IMR-90 (cell line): ENCODE data around the gene POLR1C.

Experiments
- BHLHE40 ChIP-seq: fragments of 150-350 bp; IDR thresholded peaks from 2 replicates; pipeline ENCODE4 v1.6.1; 2016; ENCODE audit warnings: mild to moderate bottlenecking, low read depth, low read length
- CEBPB ChIP-seq: IDR thresholded peaks from 2 replicates; pipeline ENCODE4 v1.6.1; 2012; ENCODE audit warnings: low read depth, low read length, improper control_type of control experiment
- CHD1 ChIP-seq: IDR thresholded peaks from 2 replicates; pipeline ENCODE4 v1.6.1; 2012; ENCODE audit warnings: low read depth, low read length, improper control_type of control experiment
- CTCF ChIP-seq: conservative IDR thresholded peaks from 2 replicates; pipeline ENCODE4 v1.5.1; 2012; ENCODE audit warnings: mild to moderate bottlenecking, low read depth, low read length, improper control_type of control experiment
- MAFK ChIP-seq: IDR thresholded peaks from 2 replicates; pipeline ENCODE4 v1.6.1; 2012; ENCODE audit warnings: low read depth, low read length, improper control_type of control experiment
- MXI1 ChIP-seq: IDR thresholded peaks from 2 replicates; pipeline ENCODE4 v1.6.1; 2012; ENCODE audit warnings: low read depth, mild to moderate bottlenecking, low read length, moderate library complexity, borderline replicate concordance
- POLR2A ChIP-seq: IDR thresholded peaks from 2 replicates; pipeline ENCODE4 v1.6.1; 2012; ENCODE audit warnings: mild to moderate bottlenecking, low read depth, low read length
- RAD21 ChIP-seq: IDR thresholded peaks from 2 replicates; pipeline ENCODE4 v1.6.1; 2012; ENCODE audit warnings: low read length, improper control_type of control experiment
- RCOR1 ChIP-seq: IDR thresholded peaks from 2 replicates; pipeline ENCODE4 v1.6.1; 2012; ENCODE audit warnings: mild to moderate bottlenecking, low read length, improper control_type of control experiment; ENCODE audit not compliant: insufficient replicate concordance
- RFX5 ChIP-seq: IDR thresholded peaks from 2 replicates; pipeline ENCODE4 v1.8.0; 2012; ENCODE audit warnings: low read depth, mild to moderate bottlenecking, low read length, moderate library complexity
- SMC3 ChIP-seq: fragments of 150-350 bp; IDR thresholded peaks from 2 replicates; pipeline ENCODE4 v1.6.1; 2016; ENCODE audit warnings: low read depth, mild to moderate bottlenecking, antibody characterized with exemption, low read length, moderate library complexity
- USF2 ChIP-seq: fragments of 150-350 bp; IDR thresholded peaks from 2 replicates; pipeline ENCODE4 v1.6.1; 2017; ENCODE audit warnings: mild to moderate bottlenecking, antibody characterized with exemption, low read length, low read depth

GRCh38 chr6:43509984-43510826, 6.7 kb upstream of the POLR1C start, which contains the start of gene LRRC73:
- TF ChIP-seq SMC3 = no peak
- TF ChIP-seq CTCF = no peak
- no peak for TF ChIP-seq MAFK
- no peak for TF ChIP-seq CEBPB
- no peak for TF ChIP-seq POLR2A
- TF ChIP-seq RCOR1 = no peak
- TF ChIP-seq RFX5 = peak; percentile 92
- no peak for TF ChIP-seq USF2
- no peak for TF ChIP-seq BHLHE40
- peak; percentile 92; the same call in 1 of the 2 replicates for TF ChIP-seq MXI1
- no peak for TF ChIP-seq RAD21
- no peak for TF ChIP-seq CHD1
